Measurements from ENCODE around the gene OPA3. TPM values are rescaled to one million over a fixed set of nuclear protein-coding genes. Genes with fewer than 3 reads are reported as not detected.

OPA3 gene
- total and polyA plus RNA-seq, 12 donors, result 10.2 to 27.9 (median 23.5) TPM

GRCh38 chr19:45571457-45572220 is 13.0 kb downstream of the OPA3 start:
- Histone ChIP-seq H3K27ac (peak overlapping the region in 7 of 10 donors; percentile 18 to 75 (median 57)), H3K27me3 (no peaks in the 10 kb centered on the region), H3K4me3 (no peak overlapping the region), H3K4me1 (peaks cover 2 to 57% (median 33%) of the 10 kb centered on the region in 9 donors), H3K36me3 (peaks cover 0 to 4% (median 0%) of the 10 kb centered on the region in 9 donors), H3K9me3 (peaks cover 0 to 5% (median 0%) of the 10 kb centered on the region in 11 donors)
- no peak for DNase-seq
- no peak for TF ChIP-seq CTCF (IDR thresholded peaks at IDR 0.05)
- intact Hi-C loops (cut with DNase I), result loop anchor here in 2 of 10 donors (2.0 to 5.0 kb wide), 2 partner anchors 49 to 64 kb away; partner anchors contain the start of gene VASP (in 1 of the 2)
- ATAC-seq, result peak in 5 of 8 donors; percentile 16 to 61 (median 26)
- WGBS, 2 donors, result 56 to 68% methylated on average over 8 of the region's 8 CpGs

GRCh38 chr19:45569619-45570421 is 14.8 kb downstream of the OPA3 start:
- Histone ChIP-seq H3K4me1 (peaks cover 2 to 43% (median 27%) of the 10 kb centered on the region in 9 donors), H3K4me3 (no peak overlapping the region), H3K27me3 (no peaks in the 10 kb centered on the region), H3K27ac (peak overlapping the region; percentile 4 to 84 (median 69)), H3K36me3 (peaks cover 0 to 4% (median 0%) of the 10 kb centered on the region in 9 donors), H3K9me3 (peaks cover 0 to 5% (median 0%) of the 10 kb centered on the region in 11 donors)
- ATAC-seq (peak; percentile 61 to 83 (median 72)), DNase-seq (peak; percentile 45 to 73)
- intact Hi-C loops (cut with DNase I), result loop anchor here in 4 of 10 donors (1.0 to 5.0 kb wide), 4 partner anchors 43 to 63 kb away; partner anchors contain the start of gene VASP (in 1 of the 4)
- TF ChIP-seq CTCF (IDR thresholded peaks at IDR 0.05), result peak; percentile 65 to 80 (median 74)
- 54% methylated on average over 15 of the region's 15 CpGs for WGBS, 2 donors

- Histone ChIP-seq H3K4me1 (peaks cover 2 to 33% (median 22%) of the 10 kb centered on the region in 9 donors), H3K27ac (peak overlapping the region; percentile 33 to 84 (median 69)), H3K9me3 (peaks cover 0 to 5% (median 0%) of the 10 kb centered on the region in 11 donors), H3K27me3 (no peaks in the 10 kb centered on the region), H3K36me3 (peaks cover 0 to 4% (median 0%) of the 10 kb centered on the region in 9 donors), H3K4me3 (no peak overlapping the region)
- ATAC-seq (peak in 7 of 8 donors; percentile 41 to 82 (median 77)), DNase-seq (no peak)
- TF ChIP-seq CTCF (IDR thresholded peaks at IDR 0.05), result no peak
- 84 to 89% methylated on average over 3 of the region's 3 CpGs for WGBS, 2 donors
- intact Hi-C loops (cut with DNase I), result loop anchor here in 1 of 10 donors (5.0 kb wide), 1 partner anchor 41 kb away; no protein-coding TSS in a partner anchor
These were observed 15.9 kb downstream of the OPA3 start for GRCh38 chr19:45568732-45569131.

GRCh38 chr19:45567609-45568008 is 17.0 kb downstream of the OPA3 start:
- no peak for ATAC-seq
- no peak for DNase-seq
- intact Hi-C loops (cut with DNase I), result loop anchor here in 1 of 10 donors (5.0 kb wide), 1 partner anchor 40 kb away; no protein-coding TSS in a partner anchor
- H3K9me3 ChIP-seq, result peaks cover 0 to 5% (median 0%) of the 10 kb centered on the region in 11 donors
- no peaks in the 10 kb centered on the region for H3K36me3 ChIP-seq
- no peaks in the 10 kb centered on the region for H3K27me3 ChIP-seq
- H3K4me1 ChIP-seq, result peaks cover 2 to 35% (median 23%) of the 10 kb centered on the region in 9 donors
- H3K27ac ChIP-seq, result peak overlapping the region in 6 of 10 donors; percentile 32 to 75 (median 68)
- no peak overlapping the region for H3K4me3 ChIP-seq
- 82 to 83% methylated on average over 2 of the region's 2 CpGs for WGBS, 2 donors
- TF ChIP-seq CTCF (IDR thresholded peaks at IDR 0.05), result no peak

Measured in heart right ventricle (tissue), 16 donors.